Measurements from ENCODE around the gene NOL4L.
"Not testable (repeated sequence)": the region's sequence is repeated elsewhere in the genome, so short reads cannot be mapped to it uniquely, and the experiment has no call there.

NOL4L gene

DNA sequence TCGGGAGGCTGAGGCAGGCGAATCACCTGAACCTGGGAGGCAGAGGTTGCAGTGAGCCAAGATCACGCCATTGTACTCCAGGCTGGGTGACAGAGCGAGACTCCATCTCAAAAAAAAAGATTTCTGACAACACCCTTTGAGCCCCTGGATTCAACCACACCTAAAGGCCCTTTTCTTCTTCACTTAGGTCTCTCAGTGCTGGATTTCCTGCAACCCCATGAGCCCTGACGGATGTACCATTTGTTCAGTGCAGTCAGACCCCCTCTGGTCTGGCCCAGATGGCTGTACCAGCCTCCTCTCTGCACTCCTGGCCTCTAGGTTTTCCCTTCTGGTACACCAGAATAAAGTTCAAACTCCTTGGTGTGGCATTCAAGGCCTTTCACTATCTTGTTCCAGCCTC, 9.1 kb upstream of the NOL4L start:
- TF ChIP-seq FOXP2 (optimal IDR thresholded peaks at IDR 0.05; ENCODE audit: control extremely low read depth, extremely low read length, insufficient read depth) (no peak), POLR2AphosphoS5 (IDR thresholded peaks at IDR 0.05; ENCODE audit: borderline replicate concordance, low read depth, low read length) (no peak)
- no peaks in the 10 kb centered on the region for H3K36me3 ChIP-seq (ENCODE audit: insufficient read depth, low read length)
- H3K9me3 ChIP-seq (ENCODE audit: low read depth, low read length) = no peaks in the 10 kb centered on the region
- H3K27ac ChIP-seq = no peak overlapping the region
- no peak overlapping the region for H3K4me3 ChIP-seq
- no peak overlapping the region for H3K9ac ChIP-seq (ENCODE audit: insufficient read length)
- no peak for DNase-seq (ENCODE audit: low read depth, low spot score)

GRCh38 chr20:32592616-32593015, 7.5 kb upstream of the NOL4L start:
- H3K9ac ChIP-seq (ENCODE audit: insufficient read length); DNase-seq (ENCODE audit: low read depth, low spot score); H3K36me3 ChIP-seq (ENCODE audit: insufficient read depth, low read length): not testable (repeated sequence)

DNA sequence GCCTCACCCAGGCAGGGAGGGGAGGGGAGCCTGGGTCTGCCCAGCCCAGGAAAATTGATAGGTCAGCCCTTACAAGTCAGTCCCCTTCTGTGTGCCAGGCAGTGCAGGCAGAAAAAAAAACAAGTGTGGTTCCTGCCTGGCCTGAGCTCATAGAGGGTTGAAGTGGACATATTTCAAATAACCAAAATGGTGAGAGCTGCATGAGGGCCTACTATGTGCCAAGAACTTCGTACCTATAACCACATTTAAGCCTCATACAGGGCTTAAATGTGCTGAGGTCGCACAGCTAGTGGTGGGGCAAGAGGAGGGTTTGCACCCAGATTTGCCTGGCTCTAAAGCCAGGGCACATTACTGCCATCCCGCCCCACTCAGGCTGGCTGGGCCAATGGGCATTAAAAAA, 6.9 kb upstream of the NOL4L start:
- TF ChIP-seq FOXP2 (optimal IDR thresholded peaks at IDR 0.05; ENCODE audit: control extremely low read depth, extremely low read length, insufficient read depth) (no peak), EZH2 (IDR thresholded peaks at IDR 0.05) (no peak), POLR2AphosphoS5 (IDR thresholded peaks at IDR 0.05; ENCODE audit: borderline replicate concordance, low read depth, low read length) (no peak)
- DNase-seq (ENCODE audit: low read depth, low spot score) = no peak
- no peak overlapping the region for H3K9ac ChIP-seq (ENCODE audit: insufficient read length)
- no peak overlapping the region for H3K27ac ChIP-seq
- H3K4me3 ChIP-seq = no peak overlapping the region
- no peaks in the 10 kb centered on the region for H3K9me3 ChIP-seq (ENCODE audit: low read depth, low read length)
- no peaks in the 10 kb centered on the region for H3K36me3 ChIP-seq (ENCODE audit: insufficient read depth, low read length)

More at GRCh38 chr20:32592616-32593015, 7.5 kb upstream of the NOL4L start:
- H3K9me3 ChIP-seq (ENCODE audit: low read depth, low read length); H3K27ac ChIP-seq; H3K4me3 ChIP-seq: not testable (repeated sequence)

- no peak overlapping the region for H3K9ac ChIP-seq (ENCODE audit: insufficient read length)
- H3K27ac ChIP-seq = no peak overlapping the region
- TF ChIP-seq EZH2 (IDR thresholded peaks at IDR 0.05) = no peak
- TF ChIP-seq POLR2AphosphoS5 (IDR thresholded peaks at IDR 0.05; ENCODE audit: borderline replicate concordance, low read depth, low read length) = no peak
- no peak for TF ChIP-seq FOXP2 (optimal IDR thresholded peaks at IDR 0.05; ENCODE audit: control extremely low read depth, extremely low read length, insufficient read depth)
- DNase-seq (ENCODE audit: low read depth, low spot score) = no peak
- no peaks in the 10 kb centered on the region for H3K9me3 ChIP-seq (ENCODE audit: low read depth, low read length)
- no peak overlapping the region for H3K4me3 ChIP-seq
- H3K36me3 ChIP-seq (ENCODE audit: insufficient read depth, low read length) = no peaks in the 10 kb centered on the region
Measured at GRCh38 chr20:32589769-32590168, 4.6 kb upstream of the NOL4L start.

GRCh38 chr20:32589256-32589655, 4.1 kb upstream of the NOL4L start:
- H3K9ac ChIP-seq (ENCODE audit: insufficient read length) = no peak overlapping the region
- TF ChIP-seq POLR2AphosphoS5 (IDR thresholded peaks at IDR 0.05; ENCODE audit: borderline replicate concordance, low read depth, low read length) (no peak), EZH2 (IDR thresholded peaks at IDR 0.05) (no peak), FOXP2 (optimal IDR thresholded peaks at IDR 0.05; ENCODE audit: control extremely low read depth, extremely low read length, insufficient read depth) (no peak)
- no peak for DNase-seq (ENCODE audit: low read depth, low spot score)
- no peak overlapping the region for H3K27ac ChIP-seq
- no peaks in the 10 kb centered on the region for H3K9me3 ChIP-seq (ENCODE audit: low read depth, low read length)
- no peak overlapping the region for H3K4me3 ChIP-seq
- H3K36me3 ChIP-seq (ENCODE audit: insufficient read depth, low read length) = no peaks in the 10 kb centered on the region

DNA sequence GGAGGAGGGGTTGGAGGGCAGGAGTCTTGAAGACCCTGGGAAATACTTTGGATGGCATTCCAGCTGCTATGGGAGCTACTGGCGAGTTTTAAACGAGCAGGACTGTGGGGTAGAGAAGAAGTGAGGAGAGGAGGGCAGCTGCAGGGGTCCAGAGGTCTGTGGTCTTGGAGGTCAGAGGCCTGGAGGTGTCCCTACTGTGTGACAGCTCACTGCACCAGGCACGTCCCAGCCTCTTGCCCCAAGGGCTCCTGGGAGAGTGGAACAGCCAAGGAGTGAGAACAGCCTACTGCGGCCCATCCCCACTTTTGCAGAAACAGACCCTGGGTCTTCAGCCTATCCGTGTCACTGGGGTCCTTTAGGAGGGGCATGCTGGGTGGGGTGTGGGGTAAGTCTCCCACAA, 2.9 kb upstream of the NOL4L start:
- no peaks in the 10 kb centered on the region for H3K36me3 ChIP-seq (ENCODE audit: insufficient read depth, low read length)
- no peaks in the 10 kb centered on the region for H3K9me3 ChIP-seq (ENCODE audit: low read depth, low read length)
- TF ChIP-seq FOXP2 (optimal IDR thresholded peaks at IDR 0.05; ENCODE audit: control extremely low read depth, extremely low read length, insufficient read depth) = no peak
- no peak for TF ChIP-seq POLR2AphosphoS5 (IDR thresholded peaks at IDR 0.05; ENCODE audit: borderline replicate concordance, low read depth, low read length)
- no peak overlapping the region for H3K27ac ChIP-seq
- DNase-seq (ENCODE audit: low read depth, low spot score) = no peak
- no peak overlapping the region for H3K4me3 ChIP-seq
- H3K9ac ChIP-seq (ENCODE audit: insufficient read length) = no peak overlapping the region

DNA sequence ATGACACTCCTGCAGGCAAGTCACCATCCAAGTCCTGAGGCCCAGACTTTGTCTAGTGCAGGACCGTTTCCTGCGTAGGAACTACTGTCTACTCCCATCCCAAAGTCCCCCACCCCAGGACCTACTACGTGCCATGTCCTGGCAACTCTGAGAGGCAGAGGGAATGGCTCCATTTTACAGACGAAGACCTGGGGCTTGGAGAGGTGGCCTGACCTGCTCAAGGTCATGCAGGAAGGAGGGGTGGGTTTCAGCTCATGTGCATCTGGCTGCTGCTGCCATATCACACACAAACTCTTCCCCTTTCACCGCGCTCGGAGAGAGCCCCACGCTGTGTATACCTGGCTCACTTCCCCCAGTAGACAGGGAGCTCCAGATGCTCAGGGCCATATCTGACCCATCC, 1.2 kb upstream of the NOL4L start:
- DNase-seq (ENCODE audit: low read depth, low spot score) = no peak
- H3K36me3 ChIP-seq (ENCODE audit: insufficient read depth, low read length) = no peaks in the 10 kb centered on the region
- TF ChIP-seq FOXP2 (optimal IDR thresholded peaks at IDR 0.05; ENCODE audit: control extremely low read depth, extremely low read length, insufficient read depth) (no peak), POLR2AphosphoS5 (IDR thresholded peaks at IDR 0.05; ENCODE audit: borderline replicate concordance, low read depth, low read length) (no peak), EZH2 (IDR thresholded peaks at IDR 0.05) (no peak)
- H3K9me3 ChIP-seq (ENCODE audit: low read depth, low read length) = no peaks in the 10 kb centered on the region
- no peak overlapping the region for H3K4me3 ChIP-seq
- H3K9ac ChIP-seq (ENCODE audit: insufficient read length) = no peak overlapping the region
- no peak overlapping the region for H3K27ac ChIP-seq

DNA sequence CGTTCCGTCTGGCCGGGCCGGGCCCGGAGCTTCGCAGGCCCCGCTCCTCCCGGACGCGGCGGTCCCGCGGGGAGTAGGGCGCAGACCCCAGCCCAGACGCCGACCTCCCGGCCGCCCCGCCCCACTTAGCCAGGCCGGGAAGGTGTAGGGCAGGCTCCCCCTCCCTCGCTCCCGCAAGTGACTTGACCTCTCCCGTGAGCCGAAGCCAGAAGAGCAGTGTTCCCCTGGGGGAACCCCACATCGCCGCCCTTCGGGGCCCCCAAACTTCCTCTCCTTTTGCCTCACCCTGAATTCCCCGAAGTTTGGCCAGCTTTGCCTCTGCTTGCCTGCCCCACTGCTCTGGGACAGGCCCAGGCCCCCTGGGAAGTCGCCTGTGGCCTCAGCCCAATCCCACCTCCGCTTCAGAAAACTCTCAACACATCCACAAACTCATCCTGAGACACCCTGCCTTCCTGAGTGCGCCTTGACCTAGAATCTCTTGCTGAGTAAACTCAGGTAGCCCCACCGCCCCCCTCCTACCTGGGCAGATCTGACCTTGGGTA, 524 bp upstream of the NOL4L start:
- Histone ChIP-seq H3K27ac (no peak overlapping the region), H3K36me3 (ENCODE audit: insufficient read depth, low read length) (no peaks in the 10 kb centered on the region), H3K4me3 (no peak overlapping the region), H3K9ac (ENCODE audit: insufficient read length) (no peak overlapping the region), H3K9me3 (ENCODE audit: low read depth, low read length) (no peaks in the 10 kb centered on the region)
- DNase-seq (ENCODE audit: low read depth, low spot score) = no peak
- no peak for TF ChIP-seq FOXP2 (optimal IDR thresholded peaks at IDR 0.05; ENCODE audit: control extremely low read depth, extremely low read length, insufficient read depth)
- no peak for TF ChIP-seq EZH2 (IDR thresholded peaks at IDR 0.05)
- no peak for TF ChIP-seq POLR2AphosphoS5 (IDR thresholded peaks at IDR 0.05; ENCODE audit: borderline replicate concordance, low read depth, low read length)

- Histone ChIP-seq H3K36me3 (ENCODE audit: insufficient read depth, low read length) (no peaks in the 10 kb centered on the region), H3K4me3 (peak overlapping the region; percentile 79), H3K9me3 (ENCODE audit: low read depth, low read length) (no peaks in the 10 kb centered on the region), H3K9ac (ENCODE audit: insufficient read length) (no peak overlapping the region), H3K27ac (no peak overlapping the region)
- no peak for DNase-seq (ENCODE audit: low read depth, low spot score)
- TF ChIP-seq EZH2 (IDR thresholded peaks at IDR 0.05) = no peak
- no peak for TF ChIP-seq FOXP2 (optimal IDR thresholded peaks at IDR 0.05; ENCODE audit: control extremely low read depth, extremely low read length, insufficient read depth)
- TF ChIP-seq POLR2AphosphoS5 (IDR thresholded peaks at IDR 0.05; ENCODE audit: borderline replicate concordance, low read depth, low read length) = no peak
Measured at GRCh38 chr20:32583581-32584070, 1.5 kb downstream of the NOL4L start.
